Stimulated activated CD8-positive, alpha-beta memory T cell treated with anti-CD3 and anti-CD28 coated beads, Interleukin-15, amount 100 ng/mL, for 24 hours (primary cell): ENCODE data around the gene MTHFD2L.
A peak's percentile ranks its signal among the peaks of the same experiment; 100 is the strongest.
"Not testable (repeated sequence)": the region's sequence is repeated elsewhere in the genome, so short reads cannot be mapped to it uniquely, and the experiment has no call there.

Source experiments
- DNase-seq: peaks from one replicate; pipeline ENCODE4 v3.0.0-alpha.2; 2020; ENCODE audit warnings: low read depth

Gene MTHFD2L

DNA sequence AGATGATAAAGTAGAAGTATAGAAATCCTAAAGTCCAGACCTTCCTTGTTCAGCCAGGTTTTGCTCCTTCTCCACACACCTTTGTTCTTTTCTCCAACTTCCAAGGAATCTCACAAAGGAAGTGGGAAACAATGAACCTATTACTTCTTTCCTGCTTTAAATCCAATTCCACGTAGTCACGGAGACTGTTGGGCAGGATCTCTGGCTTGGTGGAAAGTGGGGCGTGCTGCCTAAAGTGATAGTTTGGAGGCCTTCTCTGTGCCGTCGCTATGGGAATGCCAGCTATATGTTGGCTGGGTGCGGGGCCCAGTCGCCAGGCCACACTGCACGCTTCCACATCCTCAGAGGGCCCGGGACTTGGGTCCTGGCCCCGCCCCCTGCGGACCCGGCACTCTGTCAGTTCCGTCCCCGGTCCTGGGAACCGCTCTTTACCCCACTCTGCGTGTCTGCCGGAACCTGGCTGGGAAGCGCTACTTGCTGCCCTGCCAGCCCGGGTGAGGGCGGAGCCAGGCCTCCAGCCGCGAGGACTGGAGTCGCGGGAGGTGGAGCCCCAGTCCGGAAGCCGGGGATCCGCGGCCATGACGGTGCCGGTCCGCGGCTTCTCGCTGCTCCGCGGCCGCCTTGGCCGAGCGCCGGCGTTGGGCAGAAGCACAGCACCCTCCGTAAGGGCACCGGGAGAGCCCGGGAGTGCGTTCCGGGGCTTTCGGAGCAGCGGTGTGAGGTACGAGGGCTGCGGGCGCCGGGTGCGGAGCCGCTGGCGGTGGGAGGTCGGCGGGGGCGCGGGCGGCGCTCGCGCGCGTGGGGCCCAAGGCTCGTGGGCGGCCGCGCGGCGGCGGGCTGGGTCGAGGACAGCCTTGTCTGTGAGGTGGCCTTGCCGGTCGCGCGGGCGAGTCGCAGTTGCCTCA is at the start of gene MTHFD2L:
MTHFD2L (plus strand) TSS at position 558 of the 905 bp plus-strand sequence; CDS start at position 579, 21 bp downstream.
- DNase-seq = peak; percentile 58

DNA sequence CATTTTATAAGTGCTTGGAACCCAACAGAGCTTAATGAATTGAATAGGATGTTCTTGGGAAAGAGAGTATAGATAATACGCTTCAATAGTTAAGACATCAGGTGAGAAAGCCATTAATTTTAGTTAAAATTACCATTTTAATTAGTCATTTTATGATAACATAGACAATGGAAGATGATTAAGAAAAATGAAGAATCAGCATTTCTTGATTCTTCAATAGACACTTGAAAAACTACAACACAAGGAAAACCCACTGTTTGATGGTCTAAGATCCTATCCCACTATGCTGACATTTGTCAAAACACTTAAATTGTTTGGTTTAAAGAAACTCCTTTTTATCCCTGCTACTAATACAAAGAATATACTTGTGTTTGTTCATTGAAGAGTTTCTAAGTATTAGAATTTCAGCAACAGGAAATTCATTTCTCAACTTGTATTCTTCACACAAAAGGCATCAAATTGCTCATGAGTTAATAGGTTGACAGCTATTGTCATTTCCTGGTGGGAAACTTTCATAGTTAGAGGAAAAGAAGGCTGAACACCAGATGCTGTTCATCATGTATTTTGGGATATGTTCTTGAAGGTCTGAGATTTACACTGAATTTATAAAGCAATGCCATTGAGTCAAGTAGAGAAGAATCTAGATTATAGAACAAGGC is 49.3 kb upstream of the MTHFD2L start:
- DNase-seq = no peak

DNA sequence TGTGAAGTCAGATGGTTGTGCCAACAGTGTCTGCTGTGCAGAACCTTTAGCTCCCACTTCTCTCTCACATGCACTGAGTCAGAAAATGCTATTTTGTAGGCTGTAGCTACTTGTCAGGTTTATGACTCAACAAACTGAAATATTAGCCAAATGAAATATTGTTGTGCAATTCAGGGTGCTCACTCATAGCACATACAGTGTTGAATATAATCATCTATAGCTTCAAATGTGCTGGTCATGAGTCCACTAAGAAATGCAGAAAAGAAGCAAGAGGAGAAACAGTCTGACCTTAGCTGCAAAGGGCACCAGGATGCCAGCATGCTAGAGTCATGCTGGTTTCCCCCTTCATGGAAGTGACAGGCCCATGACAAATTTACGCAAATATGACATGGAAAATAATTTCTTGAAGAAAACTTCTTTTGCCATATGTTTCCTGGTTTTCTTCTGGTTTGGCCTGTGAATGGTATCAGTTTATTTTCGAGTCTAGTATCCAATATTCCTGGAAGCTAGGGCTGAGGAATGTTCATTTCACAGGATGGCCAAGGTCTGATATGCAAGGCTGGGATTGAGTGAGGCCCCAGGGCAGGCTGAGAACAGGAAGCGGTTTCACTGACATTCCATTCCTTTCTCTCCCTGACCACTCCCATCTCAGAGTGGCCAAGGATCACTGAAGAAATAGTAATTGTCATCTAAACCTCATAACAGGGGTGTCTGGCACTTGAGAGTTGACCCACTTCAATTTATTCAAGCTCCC is 48.6 kb upstream of the MTHFD2L start:
- DNase-seq = no peak

DNA sequence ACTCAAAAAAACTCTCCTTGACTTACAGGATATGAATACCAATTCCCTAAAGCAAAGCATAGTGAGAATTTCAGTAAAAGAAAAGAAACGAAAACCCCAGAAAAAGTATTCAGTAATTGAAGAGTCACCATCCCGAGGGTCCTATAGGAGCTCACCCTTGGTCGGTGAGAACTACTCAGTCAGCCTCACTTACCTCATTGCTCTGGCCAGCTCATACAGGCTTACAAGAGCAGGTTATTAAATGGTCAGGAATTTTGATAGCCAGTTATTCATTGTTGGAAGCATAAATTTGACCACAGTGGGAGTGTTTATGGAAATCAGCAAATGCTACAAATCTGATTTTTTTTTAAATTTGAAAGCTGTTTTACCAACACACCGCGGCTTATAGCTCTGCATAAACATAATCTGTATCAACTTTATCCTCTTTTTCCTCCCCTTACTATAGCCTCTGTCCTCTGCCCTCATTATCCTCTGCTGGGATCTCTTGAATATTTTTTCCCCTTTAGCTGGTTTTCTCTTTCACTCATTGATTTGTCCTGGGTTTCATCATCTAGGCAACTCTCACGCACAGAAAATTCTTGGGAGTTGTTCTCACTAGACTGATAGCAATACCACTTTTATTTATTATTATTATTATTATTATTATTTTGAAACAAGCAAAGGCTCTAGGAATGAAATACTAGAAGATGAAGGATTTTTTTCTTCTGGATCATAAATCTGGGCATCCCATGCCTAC is 47.9 kb upstream of the MTHFD2L start:
- no peak for DNase-seq

DNA sequence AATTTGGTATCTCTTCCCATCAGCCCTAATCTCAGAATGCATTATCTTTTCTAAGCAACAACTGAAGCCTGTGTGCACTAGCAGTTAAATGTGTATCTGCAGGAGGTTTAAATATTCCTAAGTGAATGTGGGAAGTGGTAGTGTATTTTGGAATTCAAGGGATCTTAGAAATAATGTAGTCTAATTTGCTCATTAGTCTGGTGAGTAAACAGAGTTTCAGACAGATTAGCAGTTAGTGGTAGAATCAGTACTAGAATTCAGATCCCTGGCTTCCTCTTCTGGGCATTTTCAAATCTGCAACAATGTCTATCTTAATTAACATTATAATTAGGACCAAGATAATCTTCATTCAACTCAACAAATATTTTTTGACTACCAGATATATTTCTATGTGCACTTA is 47.2 kb upstream of the MTHFD2L start:
- DNase-seq = no peak

DNA sequence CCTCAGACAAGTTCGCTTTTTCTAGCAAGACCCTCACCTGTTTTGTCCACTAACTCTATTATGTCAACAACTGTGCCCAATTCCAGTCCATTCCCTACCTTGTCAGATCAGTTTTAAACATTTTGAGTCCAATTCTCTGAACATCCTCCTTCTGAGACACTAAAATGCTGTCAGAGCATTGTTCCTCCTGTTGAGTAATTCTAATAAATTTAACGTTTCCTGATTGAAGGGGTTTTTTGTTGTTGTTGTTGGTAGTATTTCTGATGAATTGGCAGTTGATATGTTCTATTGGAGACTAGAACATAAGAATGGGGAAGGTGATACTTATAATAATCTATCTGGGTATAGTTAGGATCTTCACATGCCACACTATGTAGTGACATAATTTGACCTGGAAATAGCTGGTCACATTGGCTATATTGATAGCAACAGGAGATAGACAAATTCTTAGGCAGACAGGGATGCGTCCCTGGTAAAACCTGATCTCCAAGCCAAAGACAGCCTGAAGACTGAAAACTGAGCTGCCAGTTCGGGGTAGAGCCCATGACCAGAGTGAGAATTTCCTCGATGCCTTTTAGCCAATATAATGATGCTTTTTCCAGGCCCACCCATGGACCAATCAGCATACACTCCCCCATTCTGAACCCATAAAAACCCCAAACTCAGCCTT is 46.5 kb upstream of the MTHFD2L start:
- no peak for DNase-seq

DNA sequence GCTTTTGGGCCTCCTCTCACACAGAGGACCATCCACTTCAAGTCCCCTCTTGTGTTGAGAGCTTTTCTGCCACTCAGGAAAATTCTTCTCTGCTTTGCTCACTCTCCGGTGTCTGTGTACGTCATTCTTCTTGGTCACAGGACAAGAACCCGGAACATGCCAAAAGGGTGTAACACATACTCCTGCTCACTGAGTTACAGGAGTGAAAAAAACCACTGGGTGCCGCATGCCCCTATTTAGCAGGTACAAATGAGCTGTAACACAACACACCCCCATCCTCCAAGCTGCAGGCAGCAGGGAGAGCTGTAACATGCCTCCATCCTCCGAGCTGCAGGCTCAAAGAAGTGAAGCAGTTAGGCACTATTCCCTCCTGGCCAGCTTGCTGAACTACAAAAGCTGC is 45.9 kb upstream of the MTHFD2L start:
- no peak for DNase-seq

DNA sequence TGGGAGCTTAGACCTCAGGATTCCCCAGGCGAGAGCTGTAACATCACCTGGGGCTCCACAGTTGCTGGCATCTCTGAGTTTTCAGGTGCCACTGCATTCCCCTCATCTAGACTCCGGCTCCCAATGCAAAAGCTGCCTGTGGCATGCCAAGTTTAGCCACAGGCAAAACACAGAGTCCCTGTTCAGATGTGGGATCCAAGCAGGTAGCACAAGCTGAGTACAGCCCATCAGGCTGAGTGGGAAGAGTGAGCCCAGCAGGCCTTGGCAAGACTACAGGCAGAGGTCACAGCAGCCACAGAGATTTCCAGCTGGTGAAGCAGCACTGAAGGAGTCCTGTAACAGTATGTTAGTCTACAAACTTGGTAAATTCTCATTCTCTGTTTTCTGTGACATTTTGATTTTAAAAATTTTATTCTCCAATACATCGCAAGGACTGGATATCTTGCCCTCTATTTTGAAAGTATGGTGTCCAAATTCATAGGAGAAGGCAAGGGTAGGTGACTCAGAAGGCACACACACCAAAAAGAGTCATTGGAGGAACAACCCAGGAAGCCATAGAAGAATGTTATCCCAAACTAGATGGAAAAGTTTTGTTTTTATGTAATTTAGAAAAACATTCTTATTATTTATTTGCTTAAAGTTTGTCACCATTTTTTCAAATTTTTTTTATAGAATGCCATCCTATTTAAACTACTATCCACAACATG is 45.4 kb upstream of the MTHFD2L start:
- no peak for DNase-seq

DNA sequence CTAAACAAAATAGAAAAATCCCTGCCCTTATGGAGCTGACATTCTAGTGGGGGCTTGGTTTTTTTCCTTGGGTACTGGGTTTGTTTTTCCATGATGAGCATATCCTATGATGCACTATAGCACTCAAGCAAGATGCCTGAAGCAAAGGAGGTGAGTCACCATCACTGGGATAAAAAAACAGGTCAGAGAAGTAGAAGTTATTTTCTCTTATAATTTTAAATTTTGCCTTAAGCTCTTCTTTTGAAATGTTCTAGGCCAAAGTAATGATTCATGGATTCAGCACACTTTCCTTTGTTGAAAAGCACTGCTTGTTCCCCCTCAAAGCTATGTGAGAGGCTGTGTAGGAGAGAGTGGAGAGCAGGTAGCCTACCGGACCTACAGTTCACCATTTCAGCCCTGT is 43.7 kb upstream of the MTHFD2L start:
- DNase-seq = no peak

DNA sequence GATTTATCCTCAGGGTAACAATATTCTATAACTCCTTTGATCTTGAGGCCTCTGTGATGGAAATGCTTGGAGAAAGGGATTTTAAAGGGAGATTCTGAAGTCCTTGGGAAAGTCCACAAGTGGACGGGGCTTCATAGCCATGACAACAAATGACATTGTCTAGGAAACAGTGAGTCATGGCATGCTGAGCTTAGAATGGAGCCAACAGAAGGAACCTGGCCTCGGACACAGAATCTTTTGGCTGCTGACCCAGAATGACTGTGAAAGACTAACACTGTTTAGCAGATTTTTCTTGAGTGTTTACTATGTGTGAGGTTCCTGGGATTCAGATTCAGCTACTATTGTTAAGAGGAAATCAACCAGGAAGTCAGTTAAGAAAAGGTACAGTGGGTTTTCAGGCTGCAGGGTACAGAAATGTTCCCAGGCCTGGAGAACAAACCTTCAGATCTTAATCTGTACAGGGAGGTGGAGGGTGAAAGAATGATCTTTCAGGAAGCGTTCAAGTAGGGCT is 40.8 kb upstream of the MTHFD2L start:
- no peak for DNase-seq

DNA sequence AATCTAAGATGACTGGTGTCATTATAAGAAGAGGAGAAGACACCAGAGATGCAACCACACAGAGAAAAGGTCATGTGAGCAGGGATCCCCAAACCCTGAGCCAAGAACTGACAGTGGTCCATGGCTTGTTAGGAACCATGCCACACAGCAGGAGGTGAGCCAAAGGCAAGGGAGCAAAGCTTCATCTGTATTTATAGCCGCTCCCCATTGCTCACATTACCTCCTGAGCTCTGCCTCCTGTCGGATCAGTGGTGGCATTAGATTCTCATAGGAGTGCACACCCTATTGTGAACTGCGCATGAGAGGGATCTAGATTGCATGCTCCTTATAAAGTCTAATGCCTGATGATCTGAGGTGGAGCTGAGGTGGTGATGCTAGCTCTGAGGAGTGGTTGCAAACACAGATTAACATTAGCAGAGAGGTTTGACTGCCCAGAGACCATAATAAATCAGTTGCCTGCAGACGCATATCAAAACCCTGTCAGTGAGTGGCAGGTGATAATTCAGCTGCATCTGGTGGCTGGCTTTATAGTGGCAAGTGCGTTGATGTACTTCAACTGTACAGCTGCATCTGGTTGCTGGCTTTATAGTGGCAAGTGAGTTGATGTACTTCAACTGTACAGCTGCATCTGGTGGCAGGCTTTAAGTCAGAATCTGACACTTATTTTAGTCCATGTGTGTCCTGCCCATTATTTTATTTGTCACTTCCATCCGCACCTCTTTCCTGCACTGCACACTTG is 39.1 kb upstream of the MTHFD2L start:
- DNase-seq = no peak

DNA sequence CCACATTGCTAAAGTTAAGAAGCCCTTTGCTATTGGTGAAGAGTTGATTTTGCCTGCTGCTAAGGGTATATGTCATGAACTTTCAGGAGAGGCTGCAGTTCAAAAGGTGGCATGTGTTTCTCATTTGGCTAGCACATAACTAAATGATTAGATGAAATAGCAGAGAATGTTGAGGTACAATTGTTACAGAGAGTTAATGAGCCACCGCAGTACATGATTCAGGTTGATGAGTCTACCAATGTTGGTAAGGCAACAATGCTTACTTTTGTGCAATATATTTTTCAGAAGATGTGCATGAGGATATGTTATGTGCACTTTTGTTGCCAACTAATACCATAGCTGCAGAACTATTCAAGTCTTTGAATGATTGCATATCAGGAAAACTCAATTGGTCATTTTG is 37.8 kb upstream of the MTHFD2L start:
- DNase-seq = no peak

DNA sequence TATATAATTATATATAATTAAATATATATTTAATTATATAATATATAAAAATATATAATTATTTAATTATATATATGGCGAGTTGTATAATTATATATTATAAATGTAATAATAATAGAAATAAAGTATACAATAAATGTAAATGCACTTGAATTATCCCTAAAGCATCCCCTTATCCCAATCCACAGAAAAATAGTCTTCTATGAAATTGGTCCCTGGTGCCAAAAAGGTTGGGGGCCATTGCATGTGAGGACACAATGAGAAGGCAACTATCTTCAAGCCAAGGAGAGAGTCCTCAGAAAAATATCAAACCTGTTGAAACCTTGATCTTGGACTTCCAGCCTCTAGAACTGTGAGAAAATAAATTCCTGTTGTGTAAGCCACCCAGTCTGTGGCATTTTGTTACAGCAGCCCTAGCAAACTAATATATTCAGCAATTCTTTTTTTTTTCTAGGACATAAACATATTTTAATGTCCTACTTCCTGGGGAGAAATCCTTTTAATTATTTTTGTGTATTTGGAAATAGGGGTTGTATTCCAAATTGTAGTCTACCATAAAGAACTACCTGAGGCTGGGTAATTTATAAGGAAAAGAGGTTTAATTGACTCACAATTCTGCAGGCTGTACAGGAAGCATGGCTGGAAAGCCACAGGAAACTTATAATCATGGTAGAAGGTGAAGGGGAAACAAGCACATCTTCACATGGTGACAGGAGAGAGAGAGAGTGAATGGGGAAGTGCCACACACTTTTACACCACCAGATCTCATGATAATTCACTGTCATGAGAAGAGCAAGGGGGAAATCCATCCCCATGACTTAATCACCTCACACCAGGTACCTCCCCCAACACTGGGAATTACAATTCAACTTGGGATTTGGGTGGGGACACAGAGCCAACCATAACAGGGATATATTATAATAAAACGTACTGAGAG is 36.0 kb upstream of the MTHFD2L start:
- DNase-seq = no peak

DNA sequence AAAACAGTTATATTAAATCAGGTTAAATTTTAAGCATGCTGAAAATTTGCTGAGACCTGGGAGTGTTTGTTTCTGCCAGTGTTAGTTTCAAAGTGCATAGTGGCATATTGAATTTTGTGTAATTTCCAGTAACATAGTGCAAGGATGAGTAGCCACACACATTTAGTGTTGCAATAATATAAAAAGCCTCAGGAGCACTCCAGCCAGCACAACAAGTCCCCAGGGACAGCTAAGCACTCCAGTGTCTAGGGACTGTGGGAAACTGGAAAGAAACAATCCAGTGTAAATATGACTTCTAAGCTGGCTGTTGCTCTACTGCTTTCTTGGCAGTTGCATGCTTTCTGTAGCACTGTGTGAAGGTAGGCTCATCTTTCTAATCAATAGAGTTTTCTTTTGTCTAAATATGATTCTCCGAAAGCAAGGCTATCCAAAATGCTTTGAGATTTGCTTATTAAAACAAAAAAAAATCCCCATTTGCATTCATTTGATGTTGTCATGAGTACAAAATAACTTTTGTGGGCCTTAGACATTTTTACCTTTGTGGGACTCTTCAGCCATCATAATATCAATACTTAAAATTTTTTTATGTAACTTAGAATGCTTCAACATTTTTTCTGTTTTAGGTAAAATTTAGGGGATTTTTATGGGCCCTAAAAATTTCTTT is 34.7 kb upstream of the MTHFD2L start:
- DNase-seq = no peak

DNA sequence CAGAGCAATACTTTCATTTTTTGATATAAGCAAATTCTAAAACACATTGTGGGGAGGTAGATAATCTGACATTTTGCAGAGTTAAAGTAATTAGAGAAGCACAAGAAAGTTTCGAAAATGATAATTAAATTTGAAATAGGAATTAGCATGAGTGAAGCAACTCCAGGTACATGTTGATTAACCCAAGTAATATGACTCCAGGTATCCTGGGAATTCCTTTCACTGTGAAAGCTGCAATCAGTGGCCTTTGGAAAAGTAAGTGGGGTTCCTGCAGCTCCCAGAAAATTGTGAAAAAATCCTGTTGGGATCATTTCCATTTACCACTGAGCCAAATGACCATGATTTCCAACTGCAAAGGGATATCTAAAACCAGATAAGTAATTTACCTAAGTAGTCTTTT is 32.9 kb upstream of the MTHFD2L start:
- no peak for DNase-seq

DNA sequence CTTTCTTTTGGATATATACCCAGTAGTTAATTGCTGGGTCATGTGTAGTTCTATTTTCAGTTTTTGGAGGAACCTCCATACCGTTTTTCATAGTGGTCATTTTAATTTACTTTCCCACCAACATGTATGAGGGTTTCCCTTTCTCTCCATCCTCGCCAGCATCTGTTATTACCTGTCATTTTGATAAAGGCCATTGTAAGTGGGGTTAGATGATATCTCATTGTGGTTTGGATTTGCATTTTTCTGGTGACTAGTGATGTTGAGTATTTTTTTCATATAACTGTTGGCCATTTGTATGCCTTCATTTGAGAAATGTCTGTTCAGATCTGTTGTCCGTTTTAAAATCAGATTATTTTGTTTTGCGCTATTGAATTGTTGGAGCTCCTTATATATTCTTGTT is 30.2 kb upstream of the MTHFD2L start:
- DNase-seq = no peak

DNA sequence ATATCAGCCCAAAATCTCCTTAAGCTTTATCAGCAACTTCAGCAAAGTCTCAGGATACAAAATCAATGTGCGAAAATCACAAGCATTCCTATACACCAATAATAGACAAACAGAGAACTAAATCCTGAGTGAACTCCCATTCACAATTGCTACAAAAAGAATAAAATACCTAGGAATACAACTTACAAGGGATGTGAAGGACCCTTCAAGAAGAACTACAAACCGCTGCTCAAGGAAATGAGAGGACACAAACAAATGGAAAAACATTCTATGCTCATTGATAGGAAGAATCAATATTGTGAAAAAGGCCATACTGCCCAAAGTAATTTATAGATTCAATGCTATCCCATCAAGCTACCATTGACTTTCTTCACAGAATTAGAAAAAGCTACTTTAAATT is 27.1 kb upstream of the MTHFD2L start:
- not testable (repeated sequence) for DNase-seq

DNA sequence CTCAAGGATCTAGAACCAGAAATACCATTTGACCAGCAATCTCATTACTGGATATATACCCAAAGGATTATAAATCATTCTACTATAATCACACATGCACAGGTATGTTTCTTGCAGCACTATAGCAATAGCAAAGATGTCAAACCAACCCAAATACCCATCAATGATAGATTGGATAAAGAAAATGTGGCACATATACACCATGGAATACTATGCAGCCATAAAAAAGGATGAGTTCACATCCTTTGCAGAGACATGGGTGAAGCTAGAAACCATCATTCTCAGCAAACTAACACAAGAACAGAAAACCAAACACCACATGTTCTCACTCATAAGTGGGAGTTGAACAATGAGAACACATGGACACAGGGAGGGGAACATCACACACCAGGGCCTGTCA is 25.7 kb upstream of the MTHFD2L start:
- not testable (repeated sequence) for DNase-seq
